Cardiac muscle cell (in vitro differentiated cells and primary cell): ENCODE measurements around the gene CCL3. TPM values are rescaled to one million over a fixed set of nuclear protein-coding genes. Genes with fewer than 3 reads are reported as not detected.
"Not testable (repeated sequence)": the region's sequence is repeated elsewhere in the genome, so short reads cannot be mapped to it uniquely, and the experiment has no call there.

ENCODE experiments used
- DNase-seq, 2 donors: peaks; one replicate each; pipeline versions ENCODE4 v3.0.0 to v3.0.0-alpha.2; 2010 to 2017; ENCODE audit warnings: low read depth in 1 of 2, low spot score in 1 of 2
- H3K27ac ChIP-seq: fragments of 200-600 bp; sonication (generic); 2 replicates; pipeline ENCODE4 v1.5.1; 2016
- H3K27me3 ChIP-seq: fragments of 200-600 bp; sonication (generic); 2 replicates; pipeline ENCODE4 v1.6.0; 2016; ENCODE audit warnings: control low read depth
- H3K36me3 ChIP-seq: fragments of 200-600 bp; sonication (generic); 2 replicates; pipeline ENCODE4 v1.5.1; 2016; ENCODE audit warnings: control low read depth
- H3K4me1 ChIP-seq: fragments of 200-600 bp; sonication (generic); 2 replicates; pipeline ENCODE4 v1.8.1; 2017; ENCODE audit warnings: low read depth, mild to moderate bottlenecking, mixed run types
- H3K4me3 ChIP-seq: fragments of 200-600 bp; sonication (generic); 2 replicates; pipeline ENCODE4 v1.5.1; 2016; ENCODE audit warnings: mild to moderate bottlenecking
- H3K9me3 ChIP-seq: fragments of 200-600 bp; sonication (generic); 2 replicates; pipeline ENCODE4 v1.5.1; 2017; ENCODE audit warnings: low read depth, mild to moderate bottlenecking, control low read depth
- polyA plus RNA-seq: library from polyadenylated mRNA; unstranded; fragments of >200 nt; fragmentation: Nextera tagmentation; extraction: Ambion mirVana; gene quantifications from 2 replicates; pipeline ENCODE4 v1.2.1, GENCODE V29; 2016
- total RNA-seq: library from RNA; depleted of rRNA; stranded (reverse); fragments of >200 nt; gene quantifications from 2 replicates; pipeline ENCODE4 v1.2.3, GENCODE V29; 2016
- TF ChIP-seq, protein P1 (sequence below): IDR thresholded peaks from 2 replicates; pipeline ENCODE4 v1.5.1; 2012; ENCODE audit warnings: low read depth, mild to moderate bottlenecking, low read length

CCL3 gene
- total and polyA plus RNA-seq, 2 experiments from 2014 or later: not detected

DNA sequence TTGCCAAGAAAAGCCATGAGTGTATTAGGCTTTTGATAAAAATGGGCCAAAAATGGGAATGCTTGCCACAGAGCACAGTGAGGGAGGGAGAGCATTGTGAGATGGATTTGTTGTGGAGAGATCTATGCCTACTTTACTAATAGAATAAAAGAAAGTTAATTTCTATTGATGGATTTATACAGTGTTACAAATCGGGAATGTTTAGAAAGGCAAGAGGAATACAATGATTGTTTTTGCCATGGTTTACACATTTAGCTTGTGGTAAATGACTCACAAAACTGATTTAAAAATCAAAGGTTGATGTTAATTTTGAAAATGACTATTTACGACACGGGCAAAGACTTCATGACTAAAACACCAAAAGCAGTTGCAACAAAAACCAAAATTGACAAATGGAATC, 30.3 kb upstream of the CCL3 start:
- TF ChIP-seq, protein P1, sequence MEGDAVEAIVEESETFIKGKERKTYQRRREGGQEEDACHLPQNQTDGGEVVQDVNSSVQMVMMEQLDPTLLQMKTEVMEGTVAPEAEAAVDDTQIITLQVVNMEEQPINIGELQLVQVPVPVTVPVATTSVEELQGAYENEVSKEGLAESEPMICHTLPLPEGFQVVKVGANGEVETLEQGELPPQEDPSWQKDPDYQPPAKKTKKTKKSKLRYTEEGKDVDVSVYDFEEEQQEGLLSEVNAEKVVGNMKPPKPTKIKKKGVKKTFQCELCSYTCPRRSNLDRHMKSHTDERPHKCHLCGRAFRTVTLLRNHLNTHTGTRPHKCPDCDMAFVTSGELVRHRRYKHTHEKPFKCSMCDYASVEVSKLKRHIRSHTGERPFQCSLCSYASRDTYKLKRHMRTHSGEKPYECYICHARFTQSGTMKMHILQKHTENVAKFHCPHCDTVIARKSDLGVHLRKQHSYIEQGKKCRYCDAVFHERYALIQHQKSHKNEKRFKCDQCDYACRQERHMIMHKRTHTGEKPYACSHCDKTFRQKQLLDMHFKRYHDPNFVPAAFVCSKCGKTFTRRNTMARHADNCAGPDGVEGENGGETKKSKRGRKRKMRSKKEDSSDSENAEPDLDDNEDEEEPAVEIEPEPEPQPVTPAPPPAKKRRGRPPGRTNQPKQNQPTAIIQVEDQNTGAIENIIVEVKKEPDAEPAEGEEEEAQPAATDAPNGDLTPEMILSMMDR: no peak
- Histone ChIP-seq H3K9me3 (no peaks in the 10 kb centered on the region), H3K27ac (no peak overlapping the region), H3K27me3 (peaks cover 3% of the 10 kb centered on the region), H3K36me3 (no peaks in the 10 kb centered on the region), H3K4me1 (peaks cover 3% of the 10 kb centered on the region), H3K4me3 (no peak overlapping the region)
- DNase-seq: no peak

DNA sequence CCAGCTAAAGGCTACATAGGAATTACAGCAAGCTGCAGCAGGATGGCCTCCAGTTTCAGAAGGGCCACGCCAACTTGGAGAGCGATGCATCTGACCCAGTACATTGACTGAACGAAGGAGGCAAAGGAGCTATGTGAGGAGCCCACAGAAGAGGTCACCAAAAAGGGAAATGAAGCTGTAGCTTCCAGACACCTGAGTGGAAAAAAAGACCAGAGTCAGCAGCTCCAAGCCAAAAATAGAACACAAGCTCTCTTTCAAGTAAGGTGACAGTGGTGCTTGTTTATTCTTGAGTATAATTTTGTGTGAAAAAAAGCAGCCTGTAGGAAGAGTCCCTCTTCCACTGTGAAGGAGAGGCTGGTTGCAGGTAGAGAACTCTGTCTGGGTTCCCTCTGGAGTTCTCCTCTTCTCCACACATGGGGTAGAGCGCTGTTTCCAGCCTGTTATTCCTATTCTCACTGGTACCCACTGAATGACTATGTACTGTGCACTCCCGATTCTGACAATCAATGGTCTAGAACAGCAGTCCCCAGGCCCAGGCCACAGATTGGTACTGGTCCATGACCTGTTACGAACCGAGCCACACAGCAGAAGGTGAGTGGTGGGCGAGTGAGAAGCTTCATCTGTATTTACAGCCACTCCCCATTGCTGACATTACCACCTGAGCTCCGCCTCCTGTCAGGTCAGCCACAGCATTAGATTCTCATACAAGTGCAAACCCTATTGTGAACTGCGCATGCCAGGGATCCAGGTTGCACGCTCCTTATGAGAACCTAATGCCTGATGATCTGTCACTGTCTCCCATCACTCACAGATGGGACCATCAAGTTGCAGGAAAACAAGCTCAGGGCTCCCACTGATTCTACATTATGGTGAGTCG, 28.8 kb upstream of the CCL3 start:
- H3K4me3 ChIP-seq: no peak overlapping the region
- peaks cover 3% of the 10 kb centered on the region for H3K27me3 ChIP-seq
- TF ChIP-seq, protein P1: no peak
- peaks cover 3% of the 10 kb centered on the region for H3K4me1 ChIP-seq
- no peak for DNase-seq
- no peaks in the 10 kb centered on the region for H3K36me3 ChIP-seq
- no peak overlapping the region for H3K27ac ChIP-seq
- no peaks in the 10 kb centered on the region for H3K9me3 ChIP-seq

DNA sequence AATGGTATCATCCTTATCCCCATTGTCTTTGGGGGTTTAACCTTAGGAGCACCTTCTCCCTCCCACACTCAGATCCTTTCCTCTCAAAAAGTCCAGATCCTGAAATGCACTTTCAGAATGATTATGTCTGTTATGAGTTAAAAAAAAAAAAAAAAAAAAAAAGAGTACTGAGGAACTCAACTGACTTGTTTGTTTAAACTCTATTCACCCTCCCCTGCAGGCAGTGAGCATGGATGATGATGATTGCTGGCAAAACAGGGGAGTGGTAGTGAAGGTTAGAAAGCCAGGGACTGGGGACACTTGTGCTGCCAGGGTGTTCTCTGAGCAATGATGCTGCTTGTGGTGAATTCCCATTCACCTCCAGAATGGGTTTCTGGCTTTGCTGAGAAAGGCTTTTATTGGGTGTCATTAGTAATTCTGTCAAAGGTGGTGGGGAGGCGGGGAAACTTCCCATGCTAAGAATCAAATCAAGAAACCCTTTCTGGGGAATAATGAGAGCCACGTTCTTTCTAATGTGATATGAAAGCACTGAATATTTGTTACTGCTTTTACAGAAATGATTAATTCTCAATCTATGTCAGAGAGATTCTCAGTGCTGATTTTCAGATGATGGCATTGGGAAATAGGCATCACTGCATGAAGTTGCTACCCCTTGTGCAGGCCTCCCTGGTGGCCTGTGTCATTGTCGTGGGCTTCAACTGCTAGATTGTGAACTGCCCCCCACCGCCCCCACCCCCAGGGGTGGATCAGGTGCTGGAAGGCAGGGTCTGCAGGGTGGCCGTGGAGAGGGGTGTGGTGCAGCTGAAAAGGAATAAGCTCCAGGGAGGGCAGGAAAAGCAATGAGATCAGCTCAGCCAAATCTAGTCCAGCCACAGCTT, 27.8 kb upstream of the CCL3 start:
- no peak overlapping the region for H3K27ac ChIP-seq
- no peaks in the 10 kb centered on the region for H3K9me3 ChIP-seq
- TF ChIP-seq, protein P1: no peak
- DNase-seq: no peak
- H3K4me1 ChIP-seq: peaks cover 3% of the 10 kb centered on the region
- no peaks in the 10 kb centered on the region for H3K36me3 ChIP-seq
- H3K27me3 ChIP-seq: peaks cover under 1% of the 10 kb centered on the region
- H3K4me3 ChIP-seq: no peak overlapping the region

DNA sequence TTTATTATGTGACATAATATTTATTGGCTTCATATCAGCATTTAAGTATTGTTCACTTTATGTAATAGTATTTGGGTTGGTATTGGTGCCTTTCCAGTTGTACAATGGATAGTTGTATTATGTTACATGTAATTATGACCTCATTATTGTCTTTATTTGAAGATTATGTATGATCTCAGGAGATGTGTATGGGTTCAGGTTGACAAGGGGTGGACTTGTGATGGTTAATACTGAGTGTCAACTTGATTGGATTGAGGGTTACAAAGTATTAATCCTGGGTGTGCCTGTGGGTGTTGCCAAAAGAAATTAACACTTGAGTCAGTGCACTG, 25.7 kb upstream of the CCL3 start:
- not testable (repeated sequence) for H3K36me3 ChIP-seq, H3K27ac ChIP-seq, H3K4me1 ChIP-seq, H3K4me3 ChIP-seq, DNase-seq, H3K9me3 ChIP-seq, H3K27me3 ChIP-seq

DNA sequence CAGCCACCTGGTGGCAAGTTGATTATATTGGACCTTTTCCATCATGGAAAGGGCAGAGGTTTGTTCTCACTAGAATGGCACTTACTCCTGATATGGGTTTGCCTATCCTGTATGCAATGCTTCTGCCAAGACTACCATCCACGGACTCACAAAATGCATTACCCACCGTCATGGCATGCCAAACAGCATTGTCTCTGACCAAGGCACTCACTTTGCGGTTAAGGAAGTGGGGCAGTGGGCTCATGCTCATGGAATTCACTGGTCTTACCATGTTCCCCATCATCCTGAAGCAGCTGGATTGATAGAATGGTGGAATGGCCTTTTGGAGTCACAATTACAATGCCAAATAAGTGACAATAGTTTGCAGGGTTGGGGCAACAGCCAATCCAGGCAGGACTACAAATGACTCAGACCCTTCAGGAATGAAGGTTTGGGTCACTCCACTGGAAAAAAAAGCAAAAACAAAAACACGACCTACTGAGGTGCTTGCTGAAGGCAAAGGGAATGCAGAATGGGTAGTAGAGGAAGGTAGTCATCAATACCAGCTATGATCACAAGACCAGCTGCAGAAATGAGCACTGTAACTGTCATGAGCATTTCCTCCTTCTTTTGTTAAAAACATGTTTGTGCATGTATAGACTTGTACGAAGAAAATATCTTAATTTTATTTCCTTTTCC, 25.2 kb upstream of the CCL3 start:
- DNase-seq, H3K27ac ChIP-seq: not testable (repeated sequence)

DNA sequence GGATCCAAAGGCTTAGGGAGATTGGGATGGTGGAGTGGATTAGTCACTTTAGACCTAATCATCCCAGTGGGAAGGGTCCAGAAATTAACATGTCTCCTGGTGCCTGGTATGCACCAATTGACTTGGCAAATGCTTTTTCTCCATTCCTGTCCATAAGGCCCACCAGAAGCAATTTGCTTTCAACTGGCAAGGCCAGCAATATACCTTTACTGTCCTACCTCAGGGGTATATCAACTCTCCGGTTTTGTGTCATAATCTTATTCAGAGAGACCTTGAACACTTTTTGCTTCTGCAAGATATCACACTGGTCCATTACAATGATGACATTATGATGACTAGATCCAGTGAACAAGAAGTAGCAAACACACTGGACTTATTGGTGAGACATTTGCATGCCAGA, 23.2 kb upstream of the CCL3 start:
- not testable (repeated sequence) for H3K36me3 ChIP-seq, H3K9me3 ChIP-seq, H3K4me3 ChIP-seq, H3K27me3 ChIP-seq, H3K27ac ChIP-seq, DNase-seq, H3K4me1 ChIP-seq

More for the DNA sequence above, 25.2 kb upstream of the CCL3 start:
- not testable (repeated sequence) for H3K4me3 ChIP-seq, H3K9me3 ChIP-seq, H3K4me1 ChIP-seq, H3K36me3 ChIP-seq, H3K27me3 ChIP-seq

DNA sequence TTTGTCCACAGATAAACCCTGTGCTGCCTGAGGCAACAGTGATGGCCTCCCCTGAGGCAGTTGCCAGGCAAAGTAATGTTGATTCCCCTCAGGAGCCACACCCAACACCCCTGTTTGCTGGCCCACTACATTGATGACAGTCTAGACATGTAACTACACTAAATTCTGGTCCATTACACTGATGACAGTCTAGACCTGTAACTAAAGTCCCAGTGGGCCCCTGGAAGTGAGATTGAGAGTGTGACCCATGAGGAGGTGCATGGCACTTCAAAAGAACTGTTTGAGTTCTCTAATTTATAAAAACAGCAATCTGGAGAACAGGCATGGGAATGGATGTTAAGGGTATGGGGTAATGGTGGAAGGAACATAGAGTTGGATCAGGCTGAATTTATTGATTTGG, 22.6 kb upstream of the CCL3 start:
- no peak for DNase-seq
- no peaks in the 10 kb centered on the region for H3K4me1 ChIP-seq
- H3K27ac ChIP-seq: no peak overlapping the region
- H3K4me3 ChIP-seq: no peak overlapping the region
- TF ChIP-seq, protein P1: no peak
- no peaks in the 10 kb centered on the region for H3K9me3 ChIP-seq
- H3K27me3 ChIP-seq: no peaks in the 10 kb centered on the region
- H3K36me3 ChIP-seq: no peaks in the 10 kb centered on the region
